OCI-LY1 (cell line): Measurements from ENCODE around the gene DNM2.

ENCODE experiments used
- CTCF ChIP-seq: fragments of 200-600 bp; sonication (generic), shearing (Covaris generic); IDR thresholded peaks from 2 replicates; pipeline ENCODE4 v1.5.1; 2017; ENCODE audit warnings: mild to moderate bottlenecking, antibody characterized with exemption, low read length, moderate library complexity, mixed read lengths
- EZH2 ChIP-seq: fragments of 200-600 bp; sonication (generic), shearing (Covaris generic); IDR thresholded peaks from 2 replicates; pipeline ENCODE4 v1.8.0; 2017; ENCODE audit warnings: borderline replicate concordance, mixed run types, mild to moderate bottlenecking, antibody characterized with exemption, low read length, moderate library complexity, mixed read lengths

- TF ChIP-seq CTCF, result no peak
- no peak for TF ChIP-seq EZH2
Observed at GRCh38 chr19:10808937-10809649, 91.2 kb downstream of the DNM2 start.
